ENCODE results near the gene WDR88. TPM values are rescaled to one million over a fixed set of nuclear protein-coding genes. Genes with fewer than 3 reads are reported as not detected.

The WDR88 gene
- total and polyA plus RNA-seq, 2 of the 13 experiments (the other 11 are each of a cell fraction or from before 2014, with no cell fraction given), result not detected

- TF ChIP-seq KLF11 (CRISPR knock-in tag; IDR thresholded peaks at IDR 0.05) (peak; percentile 66), ZNF460 (CRISPR knock-in tag; IDR thresholded peaks at IDR 0.05; ENCODE audit: borderline replicate concordance) (peak; percentile 64; the same call in 1 of the 2 replicates), ZNF572 (CRISPR knock-in tag; IDR thresholded peaks at IDR 0.05) (0 out of 2 replicates have a peak, but pooled peaks have one; percentile 16), SMYD3 (CRISPR knock-in tag; IDR thresholded peaks at IDR 0.05) (no peak), SOX6 (IDR thresholded peaks at IDR 0.05) (no peak), SOX6 (CRISPR knock-in tag; IDR thresholded peaks at IDR 0.05) (peak; percentile 72), GTF3A (CRISPR knock-in tag; conservative IDR thresholded peaks at IDR 0.05) (peak; percentile 35; the same call in 1 of the 2 replicates), FOXP4 (CRISPR knock-in tag; IDR thresholded peaks at IDR 0.05) (peak; percentile 61), ZNF124 (CRISPR knock-in tag; IDR thresholded peaks at IDR 0.05) (peak; percentile 89; the same call in 1 of the 2 replicates), NCOR1 (IDR thresholded peaks at IDR 0.05; ENCODE audit: borderline replicate concordance, low read length) (peak; percentile 55; the same call in 1 of the 2 replicates), ZFP91 (CRISPR knock-in tag; IDR thresholded peaks at IDR 0.05; ENCODE audit: borderline replicate concordance) (peak; percentile 75; the same call in 1 of the 2 replicates), KAT7 (CRISPR knock-in tag; IDR thresholded peaks at IDR 0.05; ENCODE audit: borderline replicate concordance) (peak; percentile 56; the same call in 1 of the 2 replicates), AHDC1 (CRISPR knock-in tag; IDR thresholded peaks at IDR 0.05; ENCODE audit: borderline replicate concordance) (peak; percentile 78), SRSF1 (optimal IDR thresholded peaks at IDR 0.05; ENCODE audit: low read depth, low read length) (no peak), RFXANK (CRISPR knock-in tag; IDR thresholded peaks at IDR 0.05) (0 out of 2 replicates have a peak, but pooled peaks have one; percentile 56), MNT (IDR thresholded peaks at IDR 0.05) (peak; percentile 38; the same call in 1 of the 2 replicates), SNAPC2 (CRISPR knock-in tag; IDR thresholded peaks at IDR 0.05) (peak; percentile 66; the same call in 1 of the 2 replicates), SP5 (CRISPR knock-in tag; IDR thresholded peaks at IDR 0.05; ENCODE audit: borderline replicate concordance, low read depth) (peak; percentile 50; the same call in 1 of the 2 replicates)
Measured at GRCh38 chr19:33176670-33177416, 44.9 kb downstream of the WDR88 start (continued).
